Epithelial cell of prostate (primary cell): Measurements from ENCODE around the gene BEND3.
"Not testable (repeated sequence)": the region's sequence is repeated elsewhere in the genome, so short reads cannot be mapped to it uniquely, and the experiment has no call there.

Experiments used
- DNase-seq: peaks from one replicate; pipeline ENCODE4 v3.0.0-alpha.2; 2011; ENCODE audit warnings: low read depth, low spot score
- H3K27ac ChIP-seq: fragments of 450-650 bp; 2 replicates; pipeline ENCODE4 v1.5.1; 2017; ENCODE audit warnings: mild to moderate bottlenecking

BEND3 gene

DNA sequence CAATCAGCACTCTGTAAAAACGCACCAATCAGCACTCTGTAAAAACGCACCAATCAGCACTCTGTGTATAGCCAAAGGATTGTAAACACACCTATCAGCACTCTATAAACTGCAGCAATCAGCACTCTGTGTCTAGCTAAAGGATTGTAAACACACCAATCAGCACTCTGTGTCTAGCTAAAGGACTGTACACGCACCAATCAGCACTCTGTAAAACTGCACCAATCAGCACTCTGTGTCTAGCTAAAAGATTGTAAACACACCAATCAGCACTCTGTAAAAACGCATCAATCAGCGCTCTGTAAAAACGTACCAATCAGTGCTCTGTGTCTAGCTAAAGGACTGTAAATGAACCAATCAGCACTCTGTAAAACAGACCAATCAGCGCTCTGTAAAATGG lies 30.9 kb downstream of the BEND3 start:
- not testable (repeated sequence) for H3K27ac ChIP-seq, DNase-seq

GRCh38 chr6:107083921-107084320 lies 31.4 kb downstream of the BEND3 start:
- no peak for DNase-seq
- H3K27ac ChIP-seq: no peak overlapping the region

- no peak overlapping the region for H3K27ac ChIP-seq
- DNase-seq: no peak
Observed at GRCh38 chr6:107083047-107083768, 32.1 kb downstream of the BEND3 start.

DNA sequence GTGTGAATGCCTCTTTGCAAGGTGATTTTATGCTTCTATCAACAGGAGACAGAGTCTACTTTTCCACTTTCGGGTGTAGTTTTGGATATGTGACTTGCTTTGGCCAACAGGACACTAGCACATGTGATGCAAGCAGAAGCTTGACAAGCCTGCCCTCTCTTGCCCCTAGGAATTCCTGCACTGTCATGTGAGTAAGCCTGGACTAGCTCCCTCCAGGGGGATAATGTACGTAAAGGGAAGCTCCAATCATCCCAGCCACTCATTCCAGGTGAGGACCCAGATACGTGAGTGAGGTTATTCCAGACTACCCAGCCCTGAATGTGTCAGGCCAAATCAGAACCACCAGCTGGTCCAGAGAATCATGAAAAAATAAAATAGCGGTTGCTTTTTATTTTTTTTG lies 33.3 kb downstream of the BEND3 start:
- no peak for DNase-seq
- H3K27ac ChIP-seq: no peak overlapping the region

GRCh38 chr6:107080036-107080435 lies 35.3 kb downstream of the BEND3 start:
- no peak for DNase-seq
- no peak overlapping the region for H3K27ac ChIP-seq

GRCh38 chr6:107079429-107079828 lies 35.9 kb downstream of the BEND3 start:
- DNase-seq: no peak
- H3K27ac ChIP-seq: no peak overlapping the region

- no peak for DNase-seq
- no peak overlapping the region for H3K27ac ChIP-seq
Observed at GRCh38 chr6:107077710-107078109, 37.6 kb downstream of the BEND3 start.

GRCh38 chr6:107075951-107076381 lies 39.3 kb downstream of the BEND3 start:
- H3K27ac ChIP-seq: no peak overlapping the region
- no peak for DNase-seq

DNA sequence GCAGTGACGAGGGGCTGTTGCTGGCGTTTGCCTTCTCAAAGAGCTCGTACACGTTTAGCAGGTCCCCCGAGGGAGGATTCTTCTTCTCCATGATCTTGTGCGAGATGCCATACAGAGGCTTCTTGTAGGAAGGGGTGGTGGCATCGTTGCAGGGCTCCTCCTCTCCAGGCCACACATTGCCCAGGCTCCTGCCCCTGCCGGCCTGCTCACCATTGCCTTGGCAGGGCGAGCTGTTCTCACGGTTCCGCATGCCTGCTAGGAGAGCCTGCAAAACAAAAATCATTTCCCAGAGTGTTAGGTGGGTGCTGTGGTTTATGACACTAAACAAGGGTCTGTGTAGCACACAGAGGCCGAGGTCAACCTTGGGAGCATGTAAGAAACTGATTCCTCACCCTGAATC lies 44.6 kb downstream of the BEND3 start:
- H3K27ac ChIP-seq: no peak overlapping the region
- DNase-seq: no peak

DNA sequence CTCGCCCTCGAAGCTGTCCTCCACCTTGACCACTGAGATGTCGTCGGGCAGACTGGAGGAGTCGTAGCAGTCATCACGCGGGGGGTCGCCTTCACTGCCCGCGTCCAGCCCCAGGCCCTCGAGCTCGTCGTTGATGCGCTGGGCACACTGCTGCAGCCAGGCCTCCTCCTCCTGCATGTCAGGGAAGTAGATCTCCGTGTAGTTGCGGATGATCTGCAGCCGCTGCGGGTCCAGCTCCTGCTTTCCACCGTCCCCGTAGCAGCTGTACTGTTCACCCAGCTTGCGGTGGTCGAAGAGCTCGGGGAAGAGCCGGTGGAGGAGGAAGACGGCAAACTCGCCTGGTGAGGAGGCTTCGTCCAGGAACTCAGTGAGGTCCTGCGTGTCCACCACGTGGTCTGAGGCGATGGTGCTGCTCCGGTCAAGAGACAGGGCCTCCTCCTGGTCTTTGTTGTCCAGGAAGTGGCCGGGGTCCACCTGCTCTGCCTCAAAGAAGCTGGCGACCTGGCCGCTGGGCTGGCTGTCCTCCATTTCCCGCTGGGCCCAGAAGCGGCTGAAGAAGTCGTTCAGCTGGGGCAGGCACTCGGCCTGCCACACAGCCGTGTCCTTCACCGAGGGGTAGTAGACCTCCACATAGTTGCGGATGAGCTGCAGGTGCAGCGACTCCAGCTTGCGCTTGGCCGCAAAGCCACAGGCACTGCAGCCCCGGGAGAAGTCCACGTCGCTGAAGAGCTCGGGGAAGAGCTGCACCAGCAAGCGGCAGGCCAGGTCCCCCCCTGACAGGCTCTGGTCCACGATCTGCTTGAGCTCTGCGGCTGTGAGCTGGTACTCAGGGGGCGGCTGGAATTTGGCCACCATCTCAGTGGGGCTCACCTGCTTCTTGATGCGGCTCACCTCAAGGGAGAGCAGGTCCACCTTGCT lies 45.4 kb downstream of the BEND3 start:
- DNase-seq: no peak
- H3K27ac ChIP-seq: no peak overlapping the region

GRCh38 chr6:107068691-107069630 lies 46.4 kb downstream of the BEND3 start:
- no peak overlapping the region for H3K27ac ChIP-seq
- DNase-seq: no peak

- no peak for DNase-seq
- H3K27ac ChIP-seq: no peak overlapping the region
Observed at GRCh38 chr6:107066697-107067659, 48.3 kb downstream of the BEND3 start.

- DNase-seq: no peak
- H3K27ac ChIP-seq: no peak overlapping the region
Observed at GRCh38 chr6:107064579-107065065, 50.7 kb downstream of the BEND3 start.

DNA sequence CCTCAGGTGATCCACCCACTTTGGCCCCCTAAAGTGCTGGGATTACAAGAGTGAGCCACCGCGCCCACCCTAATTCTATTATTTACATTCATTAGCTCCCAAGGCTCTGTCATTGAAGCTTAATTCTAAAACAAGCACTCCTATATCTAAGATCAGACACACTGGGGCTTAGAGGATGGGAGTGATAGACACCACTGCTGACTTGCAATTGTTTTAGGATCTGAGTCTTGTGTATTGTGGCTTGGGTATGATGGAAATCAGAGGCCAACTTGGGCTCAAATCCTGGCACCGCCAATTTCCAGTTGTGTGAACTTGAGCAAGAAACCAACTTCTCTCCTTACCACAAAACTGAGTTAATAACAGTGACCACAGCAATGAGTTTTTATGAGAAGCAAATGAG lies 52.6 kb downstream of the BEND3 start:
- no peak for DNase-seq

GRCh38 chr6:107061125-107062020 lies 53.9 kb downstream of the BEND3 start:
- H3K27ac ChIP-seq: no peak overlapping the region
- DNase-seq: no peak

More for the DNA sequence above, 52.6 kb downstream of the BEND3 start:
- no peak overlapping the region for H3K27ac ChIP-seq

DNA sequence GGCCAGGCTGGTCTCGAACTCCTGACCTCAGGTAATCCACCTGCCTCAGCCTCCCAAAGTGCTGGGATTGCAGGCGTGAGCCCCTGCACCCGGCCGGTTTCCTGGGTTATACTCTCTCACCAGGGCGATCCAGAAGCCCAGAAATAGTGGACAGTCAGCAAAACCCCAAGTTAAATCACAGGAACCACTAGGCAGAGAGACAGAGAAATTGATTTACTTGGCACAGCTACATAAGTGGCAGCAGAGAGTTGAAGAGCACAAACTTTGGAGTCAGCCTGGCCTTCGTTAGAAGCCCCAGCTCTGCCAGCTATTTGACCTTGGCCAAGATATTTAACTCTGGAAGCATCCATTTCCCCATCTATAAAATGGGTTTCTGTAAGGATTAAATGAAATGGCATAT lies 54.6 kb downstream of the BEND3 start:
- DNase-seq: no peak
- no peak overlapping the region for H3K27ac ChIP-seq

DNA sequence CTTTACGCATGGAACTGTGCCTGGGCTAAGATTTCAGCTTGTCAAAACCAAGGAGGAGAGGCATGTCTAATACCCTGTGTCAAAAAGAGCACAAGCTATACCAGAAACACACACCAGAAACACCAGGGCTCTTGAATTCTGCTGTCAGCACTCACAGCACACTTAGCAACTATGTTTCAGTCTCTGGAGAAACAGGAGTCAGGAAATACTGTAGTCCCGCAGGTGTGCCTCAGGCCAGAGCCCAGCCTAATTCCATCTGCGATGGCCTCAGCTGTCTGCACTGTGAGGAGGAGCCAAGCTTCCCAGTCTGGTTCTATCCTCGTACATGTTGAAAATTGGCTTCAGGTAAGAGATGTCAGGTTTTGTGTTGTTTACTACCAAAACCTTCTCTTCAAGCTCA lies 55.7 kb downstream of the BEND3 start:
- DNase-seq: no peak
- H3K27ac ChIP-seq: no peak overlapping the region

DNA sequence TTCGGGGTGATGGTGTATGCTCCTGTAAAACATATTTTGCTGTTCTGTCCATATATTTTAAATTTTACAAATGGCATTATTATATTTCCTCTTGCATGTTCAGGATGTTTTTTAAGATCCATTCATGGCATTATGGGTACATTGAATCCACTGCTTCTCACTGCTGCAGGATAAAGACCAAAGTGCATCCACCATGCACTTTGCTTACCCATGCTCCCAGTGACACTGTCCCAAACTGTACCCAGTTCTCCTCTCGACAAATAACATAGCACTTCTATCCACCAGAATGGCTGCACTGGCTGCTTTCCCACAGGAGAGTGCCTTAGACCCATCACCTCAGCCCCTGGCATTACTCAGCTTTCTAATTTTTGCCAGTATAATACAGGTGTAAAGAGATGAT lies 57.6 kb downstream of the BEND3 start:
- DNase-seq: no peak

More for the DNA sequence above, 57.6 kb downstream of the BEND3 start:
- H3K27ac ChIP-seq: no peak overlapping the region
